Esophagus (tissue), 2 donors: Measurements from ENCODE around the gene DYRK2. TPM values are rescaled to one million over a fixed set of nuclear protein-coding genes. Genes with fewer than 3 reads are reported as not detected.
A peak's percentile ranks its signal among the peaks of the same experiment; 100 is the strongest.

ENCODE experiments used
- H3K27ac ChIP-seq, 2 donors: one replicate each; pipeline ENCODE4 v1.5.1; 2013; ENCODE audit warnings: low read depth in 2 of 2, mild to moderate bottlenecking in 2 of 2, inconsistent platforms in 1 of 2, low read length in 1 of 2, moderate library complexity in 1 of 2
- H3K27me3 ChIP-seq, 2 donors: one replicate each; pipeline ENCODE4 v1.6.1; 2013; ENCODE audit warnings: low read length in 2 of 2, control low read depth in 1 of 2, mild to moderate bottlenecking in 1 of 2; ENCODE audit not compliant: insufficient read depth in 2 of 2, control insufficient read depth in 1 of 2
- H3K36me3 ChIP-seq, 2 donors: one replicate each; pipeline ENCODE4 v1.6.1; 2013; ENCODE audit warnings: low read length in 1 of 2; ENCODE audit not compliant: control insufficient read depth in 2 of 2, insufficient read depth in 2 of 2
- H3K4me1 ChIP-seq, 2 donors: one replicate each; pipeline ENCODE4 v1.6.1; 2013; ENCODE audit warnings: low read length in 1 of 2; ENCODE audit not compliant: control insufficient read depth in 2 of 2, insufficient read depth in 2 of 2
- H3K4me3 ChIP-seq, 2 donors: one replicate each; pipeline ENCODE4 v1.5.1; 2013; ENCODE audit warnings: low read length in 2 of 2, mild to moderate bottlenecking in 2 of 2, low read depth in 1 of 2, moderate library complexity in 1 of 2
- H3K9me3 ChIP-seq, 2 donors: one replicate each; pipeline ENCODE4 v1.6.1; 2013; ENCODE audit warnings: mild to moderate bottlenecking in 2 of 2, low read depth in 1 of 2, low read length in 1 of 2, moderate library complexity in 1 of 2; ENCODE audit not compliant: control insufficient read depth in 2 of 2, insufficient read depth in 1 of 2
- WGBS, 2 donors: extraction: QIAGEN DNeasy Blood & Tissue Kit; methylation state at CpG; one replicate each; pipeline ENCODE4 v1.1.7; 2013; 5-methylcytosine and 5-hydroxymethylcytosine counted together
- polyA plus RNA-seq, 2 donors: library from polyadenylated mRNA; stranded (reverse); fragments of 200-250 nt; gene quantifications; one replicate each; pipeline ENCODE4 v1.2.3, GENCODE V29; 2013
- donor health status: healthy with polysubstance abuse.
- donor health status: Bipolar disorder and iron deficiency.

Gene DYRK2
- polyA plus RNA-seq, 2 donors, result 3.2 to 6.2 TPM

DNA sequence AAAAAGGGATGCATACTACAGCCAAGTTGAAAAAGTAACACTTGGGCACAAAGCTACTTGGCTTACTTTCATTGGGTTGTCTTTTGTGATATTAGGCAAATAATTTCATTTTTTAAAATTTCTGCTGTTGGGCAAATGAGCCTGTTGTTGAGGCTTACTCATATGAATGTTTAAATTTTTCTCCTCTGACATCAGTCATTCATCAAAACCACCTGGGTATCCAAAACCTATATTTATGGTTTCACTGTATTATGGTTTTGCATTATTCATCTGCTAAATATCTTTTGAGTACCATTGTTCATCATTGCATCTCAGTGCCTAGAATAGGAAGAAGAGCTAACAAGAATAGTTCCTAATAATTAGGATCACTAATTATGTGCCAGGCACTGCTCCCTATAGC, 28.1 kb downstream of the DYRK2 start:
- Histone ChIP-seq H3K4me3 (no peak overlapping the region), H3K36me3 (no peaks in the 10 kb centered on the region), H3K27ac (no peak overlapping the region), H3K9me3 (no peaks in the 10 kb centered on the region), H3K4me1 (peaks cover 0 to 2% of the 10 kb centered on the region in 2 donors), H3K27me3 (no peaks in the 10 kb centered on the region)

- 90 to 94% methylated on average over 3 of the region's 3 CpGs for WGBS, 2 donors
- Histone ChIP-seq H3K9me3 (no peaks in the 10 kb centered on the region), H3K4me3 (no peak overlapping the region)
Observed at GRCh38 chr12:67677166-67677565, 28.6 kb downstream of the DYRK2 start.

GRCh38 chr12:67681105-67681778, 32.7 kb downstream of the DYRK2 start:
- Histone ChIP-seq H3K9me3 (no peaks in the 10 kb centered on the region), H3K36me3 (no peaks in the 10 kb centered on the region), H3K27ac (peak overlapping the region in 1 of 2 donors; percentile 68), H3K4me3 (no peak overlapping the region), H3K27me3 (no peaks in the 10 kb centered on the region), H3K4me1 (peaks cover 0 to 2% of the 10 kb centered on the region in 2 donors)
- WGBS, 2 donors, result 41 to 65% methylated on average over 4 of the region's 4 CpGs

More at GRCh38 chr12:67677166-67677565, 28.6 kb downstream of the DYRK2 start:
- no peaks in the 10 kb centered on the region for H3K36me3 ChIP-seq
- peaks cover 0 to 2% of the 10 kb centered on the region in 2 donors for H3K4me1 ChIP-seq
- no peak overlapping the region for H3K27ac ChIP-seq
- H3K27me3 ChIP-seq, result no peaks in the 10 kb centered on the region

GRCh38 chr12:67681941-67682620, 33.5 kb downstream of the DYRK2 start:
- WGBS, 2 donors, result 84 to 100% methylated on average over 1 of the region's 1 CpG

DNA sequence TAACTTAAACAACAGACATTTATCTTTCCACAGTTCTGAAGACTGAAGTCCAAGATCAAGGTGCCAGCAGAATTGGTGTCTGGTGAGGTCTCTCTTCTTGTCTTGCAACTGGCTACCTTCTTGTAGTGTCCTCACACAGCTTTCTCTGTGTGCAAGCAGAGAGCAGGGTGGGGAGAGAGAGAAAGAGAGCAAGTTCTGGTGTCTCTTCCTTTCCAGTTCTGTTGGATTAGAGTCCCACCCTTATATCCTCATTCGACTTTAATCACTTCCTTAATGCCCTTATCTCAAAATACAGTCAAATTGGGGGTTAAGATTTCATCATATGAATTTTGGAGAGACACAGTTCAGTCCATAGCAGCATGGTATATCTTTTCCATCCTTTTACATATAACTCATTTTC, 40.8 kb downstream of the DYRK2 start:
- Histone ChIP-seq H3K27me3 (no peaks in the 10 kb centered on the region), H3K27ac (no peak overlapping the region), H3K36me3 (no peaks in the 10 kb centered on the region), H3K4me3 (no peak overlapping the region), H3K9me3 (no peaks in the 10 kb centered on the region), H3K4me1 (no peaks in the 10 kb centered on the region)
- 38 to 56% methylated on average over 1 of the region's 1 CpG for WGBS, 2 donors

More at GRCh38 chr12:67681941-67682620, 33.5 kb downstream of the DYRK2 start:
- H3K27ac ChIP-seq, result no peak overlapping the region
- H3K36me3 ChIP-seq, result no peaks in the 10 kb centered on the region
- no peaks in the 10 kb centered on the region for H3K9me3 ChIP-seq
- H3K4me3 ChIP-seq, result no peak overlapping the region
- H3K4me1 ChIP-seq, result peaks cover 0 to 2% of the 10 kb centered on the region in 2 donors
- no peaks in the 10 kb centered on the region for H3K27me3 ChIP-seq

DNA sequence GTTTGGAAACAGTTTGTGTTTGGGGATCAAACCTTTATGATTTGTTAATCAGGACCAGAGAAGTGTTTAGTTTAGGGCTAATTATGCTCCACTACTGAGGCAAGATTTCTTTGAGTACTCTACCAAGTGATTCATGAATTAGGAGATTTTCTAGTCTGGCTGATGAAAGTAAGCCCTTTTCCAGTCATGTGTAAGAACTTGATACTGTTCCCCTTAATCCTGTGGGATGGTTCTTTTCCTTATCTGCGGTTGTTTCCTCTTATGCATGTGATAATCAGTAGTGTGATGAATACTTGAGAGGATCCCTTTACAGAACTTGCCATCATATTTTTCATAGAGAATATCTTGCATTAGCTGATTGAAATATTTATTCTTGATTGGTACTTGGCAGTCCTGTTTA, 42.1 kb downstream of the DYRK2 start:
- Histone ChIP-seq H3K27me3 (no peaks in the 10 kb centered on the region), H3K9me3 (no peaks in the 10 kb centered on the region), H3K4me3 (no peak overlapping the region), H3K36me3 (no peaks in the 10 kb centered on the region), H3K4me1 (no peaks in the 10 kb centered on the region), H3K27ac (no peak overlapping the region)
- 74 to 83% methylated on average over 1 of the region's 1 CpG for WGBS, 2 donors

- Histone ChIP-seq H3K4me1 (no peaks in the 10 kb centered on the region), H3K9me3 (no peaks in the 10 kb centered on the region), H3K27ac (no peak overlapping the region), H3K4me3 (no peak overlapping the region), H3K27me3 (no peaks in the 10 kb centered on the region), H3K36me3 (no peaks in the 10 kb centered on the region)
- 92 to 93% methylated on average over 5 of the region's 5 CpGs for WGBS, 2 donors
Observed at GRCh38 chr12:67691220-67691619, 42.7 kb downstream of the DYRK2 start.

GRCh38 chr12:67692135-67692534, 43.6 kb downstream of the DYRK2 start:
- Histone ChIP-seq H3K27ac (no peak overlapping the region), H3K4me1 (no peaks in the 10 kb centered on the region), H3K36me3 (no peaks in the 10 kb centered on the region), H3K9me3 (no peaks in the 10 kb centered on the region), H3K27me3 (no peaks in the 10 kb centered on the region), H3K4me3 (no peak overlapping the region)
- WGBS, 2 donors, result 90 to 95% methylated on average over 3 of the region's 3 CpGs

DNA sequence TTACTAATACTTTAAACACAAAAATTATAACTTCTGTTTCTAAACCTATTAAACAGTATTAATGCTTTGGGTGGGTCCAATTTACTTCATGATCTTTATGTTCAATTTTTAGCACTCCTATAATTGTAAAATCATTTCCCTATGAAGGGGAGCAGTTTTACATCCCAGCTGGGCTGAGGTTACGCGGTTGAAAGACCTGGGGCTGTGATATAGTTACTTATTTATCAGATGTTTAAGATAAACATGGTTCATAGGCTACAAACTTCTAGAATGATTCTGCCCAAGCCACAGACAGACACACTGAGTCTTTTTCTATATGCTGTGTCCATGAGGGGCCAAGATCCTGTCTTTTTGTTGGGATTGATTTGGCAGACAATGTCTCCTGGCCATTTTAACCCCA, 44.4 kb downstream of the DYRK2 start:
- no peak overlapping the region for H3K27ac ChIP-seq
- H3K36me3 ChIP-seq, result no peaks in the 10 kb centered on the region
- no peaks in the 10 kb centered on the region for H3K4me1 ChIP-seq
- WGBS, 2 donors, result 93 to 98% methylated on average over 2 of the region's 2 CpGs
- no peaks in the 10 kb centered on the region for H3K27me3 ChIP-seq
- no peak overlapping the region for H3K4me3 ChIP-seq
- H3K9me3 ChIP-seq, result no peaks in the 10 kb centered on the region

- WGBS, 2 donors, result 94 to 96% methylated on average over 3 of the region's 3 CpGs
Observed at GRCh38 chr12:67693894-67694293, 45.3 kb downstream of the DYRK2 start.

More at GRCh38 chr12:67693894-67694293, 45.3 kb downstream of the DYRK2 start:
- no peaks in the 10 kb centered on the region for H3K4me1 ChIP-seq
- H3K36me3 ChIP-seq, result no peaks in the 10 kb centered on the region
- H3K27me3 ChIP-seq, result no peaks in the 10 kb centered on the region
- H3K9me3 ChIP-seq, result no peaks in the 10 kb centered on the region
- no peak overlapping the region for H3K4me3 ChIP-seq
- H3K27ac ChIP-seq, result no peak overlapping the region
